ENCODE results near the gene SPAG7. TPM values are rescaled to one million over a fixed set of nuclear protein-coding genes. Genes with fewer than 3 reads are reported as not detected.

Gene SPAG7
- total RNA-seq, 1 experiment from 2014 or later: 43.4 TPM

DNA sequence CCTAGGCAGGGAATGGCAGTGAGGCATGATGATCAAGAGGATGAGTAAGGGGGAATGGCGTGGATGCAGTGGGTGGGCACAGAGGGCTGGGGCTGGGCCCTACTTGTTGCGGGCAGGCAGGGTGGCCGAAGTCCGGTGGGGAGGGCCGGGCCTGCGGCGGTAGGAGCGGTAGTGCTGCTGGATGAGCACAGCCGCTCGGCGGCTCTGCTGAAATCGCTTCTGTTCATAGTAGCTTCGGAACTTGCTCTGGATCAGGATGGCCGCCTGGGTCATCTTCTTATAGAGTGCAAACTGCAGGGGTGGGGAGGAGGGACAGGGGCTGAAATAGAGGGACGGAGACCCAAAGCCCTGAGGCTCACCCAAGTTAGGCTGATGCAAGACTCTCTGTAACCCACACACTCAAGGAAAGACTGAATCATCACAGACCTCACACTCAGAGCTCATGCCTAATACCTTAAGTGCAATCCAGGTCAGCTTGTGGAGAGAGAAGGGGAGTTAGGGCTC lies 1.5 kb upstream of the SPAG7 start:
- DNase-seq (ENCODE audit: low read depth, low spot score): peak; percentile 86
- intact Hi-C loops (cut with micrococcal nuclease; ENCODE audit: unreplicated experiment) (no loop called here), in situ Hi-C loops (cut with HindIII; ENCODE audit: low pct_unique_long_range_greater_than_20kb, low sequenced_read_pairs) (no loop called here)
- H3K27me3 ChIP-seq (ENCODE audit: control insufficient read depth, insufficient read depth, low read length): no peaks in the 10 kb centered on the region
- H3K4me3 ChIP-seq (ENCODE audit: low read depth in 2 of 2, low read length in 2 of 2): peak overlapping the region; percentile 66 to 79
- no peak for ATAC-seq
- H3K27ac ChIP-seq (ENCODE audit: low read length): peak overlapping the region; percentile 97
- POLR2A ChIA-PET: no interaction called here
- H3K4me1 ChIP-seq (ENCODE audit: control insufficient read depth, insufficient read depth, low read length): peaks cover 15% of the 10 kb centered on the region
- no peaks in the 10 kb centered on the region for H3K9me3 ChIP-seq (ENCODE audit: control insufficient read depth, insufficient read depth, low read depth, low read length)
- no peaks in the 10 kb centered on the region for H3K36me3 ChIP-seq (ENCODE audit: control insufficient read depth, insufficient read depth, low read length)
- BruUV-seq (replicated peaks): no TSS peak
- CTCF ChIA-PET: no interaction called here
- TF ChIP-seq POLR2AphosphoS5 (IDR thresholded peaks at IDR 0.05; ENCODE audit: low read depth, low read length) (no peak), SIN3A (IDR thresholded peaks at IDR 0.05; ENCODE audit: borderline replicate concordance, insufficient read depth, low read depth, low read length) (no peak), TCF7L2 (IDR thresholded peaks at IDR 0.05; ENCODE audit: low read depth, low read length) (no peak)
- TF ChIP-seq, protein P1, sequence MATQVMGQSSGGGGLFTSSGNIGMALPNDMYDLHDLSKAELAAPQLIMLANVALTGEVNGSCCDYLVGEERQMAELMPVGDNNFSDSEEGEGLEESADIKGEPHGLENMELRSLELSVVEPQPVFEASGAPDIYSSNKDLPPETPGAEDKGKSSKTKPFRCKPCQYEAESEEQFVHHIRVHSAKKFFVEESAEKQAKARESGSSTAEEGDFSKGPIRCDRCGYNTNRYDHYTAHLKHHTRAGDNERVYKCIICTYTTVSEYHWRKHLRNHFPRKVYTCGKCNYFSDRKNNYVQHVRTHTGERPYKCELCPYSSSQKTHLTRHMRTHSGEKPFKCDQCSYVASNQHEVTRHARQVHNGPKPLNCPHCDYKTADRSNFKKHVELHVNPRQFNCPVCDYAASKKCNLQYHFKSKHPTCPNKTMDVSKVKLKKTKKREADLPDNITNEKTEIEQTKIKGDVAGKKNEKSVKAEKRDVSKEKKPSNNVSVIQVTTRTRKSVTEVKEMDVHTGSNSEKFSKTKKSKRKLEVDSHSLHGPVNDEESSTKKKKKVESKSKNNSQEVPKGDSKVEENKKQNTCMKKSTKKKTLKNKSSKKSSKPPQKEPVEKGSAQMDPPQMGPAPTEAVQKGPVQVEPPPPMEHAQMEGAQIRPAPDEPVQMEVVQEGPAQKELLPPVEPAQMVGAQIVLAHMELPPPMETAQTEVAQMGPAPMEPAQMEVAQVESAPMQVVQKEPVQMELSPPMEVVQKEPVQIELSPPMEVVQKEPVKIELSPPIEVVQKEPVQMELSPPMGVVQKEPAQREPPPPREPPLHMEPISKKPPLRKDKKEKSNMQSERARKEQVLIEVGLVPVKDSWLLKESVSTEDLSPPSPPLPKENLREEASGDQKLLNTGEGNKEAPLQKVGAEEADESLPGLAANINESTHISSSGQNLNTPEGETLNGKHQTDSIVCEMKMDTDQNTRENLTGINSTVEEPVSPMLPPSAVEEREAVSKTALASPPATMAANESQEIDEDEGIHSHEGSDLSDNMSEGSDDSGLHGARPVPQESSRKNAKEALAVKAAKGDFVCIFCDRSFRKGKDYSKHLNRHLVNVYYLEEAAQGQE (IDR thresholded peaks at IDR 0.05; ENCODE audit: insufficient read depth in 1 of 2, low read depth in 2 of 2, low read length in 1 of 2): no peak
- TF ChIP-seq, protein P2, sequence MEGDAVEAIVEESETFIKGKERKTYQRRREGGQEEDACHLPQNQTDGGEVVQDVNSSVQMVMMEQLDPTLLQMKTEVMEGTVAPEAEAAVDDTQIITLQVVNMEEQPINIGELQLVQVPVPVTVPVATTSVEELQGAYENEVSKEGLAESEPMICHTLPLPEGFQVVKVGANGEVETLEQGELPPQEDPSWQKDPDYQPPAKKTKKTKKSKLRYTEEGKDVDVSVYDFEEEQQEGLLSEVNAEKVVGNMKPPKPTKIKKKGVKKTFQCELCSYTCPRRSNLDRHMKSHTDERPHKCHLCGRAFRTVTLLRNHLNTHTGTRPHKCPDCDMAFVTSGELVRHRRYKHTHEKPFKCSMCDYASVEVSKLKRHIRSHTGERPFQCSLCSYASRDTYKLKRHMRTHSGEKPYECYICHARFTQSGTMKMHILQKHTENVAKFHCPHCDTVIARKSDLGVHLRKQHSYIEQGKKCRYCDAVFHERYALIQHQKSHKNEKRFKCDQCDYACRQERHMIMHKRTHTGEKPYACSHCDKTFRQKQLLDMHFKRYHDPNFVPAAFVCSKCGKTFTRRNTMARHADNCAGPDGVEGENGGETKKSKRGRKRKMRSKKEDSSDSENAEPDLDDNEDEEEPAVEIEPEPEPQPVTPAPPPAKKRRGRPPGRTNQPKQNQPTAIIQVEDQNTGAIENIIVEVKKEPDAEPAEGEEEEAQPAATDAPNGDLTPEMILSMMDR (IDR thresholded peaks at IDR 0.05): no peak

DNA sequence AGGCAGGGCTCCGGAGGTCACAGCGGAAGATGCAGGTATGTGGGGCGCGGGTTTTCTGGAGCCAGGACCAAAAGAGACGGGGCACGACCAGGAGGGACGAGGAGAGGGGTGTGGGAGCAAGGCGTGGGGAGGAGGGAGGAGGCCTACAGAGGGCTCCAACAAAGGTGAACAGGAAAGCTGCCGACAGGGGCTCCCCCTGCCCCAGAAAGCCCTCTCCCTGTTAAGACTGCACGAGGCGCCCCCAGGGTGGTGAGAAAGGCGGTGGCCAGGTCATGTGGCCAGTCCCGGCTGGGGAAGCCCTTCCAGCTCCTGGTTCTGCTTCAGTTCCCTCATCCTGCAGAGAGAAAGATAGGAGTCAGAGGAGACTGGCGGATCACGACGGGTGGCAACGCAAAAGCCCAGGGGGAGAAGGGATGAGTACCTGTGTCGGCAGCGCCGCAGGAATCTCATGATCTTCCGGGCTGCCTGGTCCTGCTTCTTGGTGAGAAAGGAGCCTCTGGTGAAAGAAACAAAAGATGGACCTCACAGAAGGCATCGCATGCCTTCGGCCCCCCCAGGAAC lies 949 bp upstream of the SPAG7 start:
- Histone ChIP-seq H3K4me1 (ENCODE audit: control insufficient read depth, insufficient read depth, low read length) (peaks cover 15% of the 10 kb centered on the region), H3K9me3 (ENCODE audit: control insufficient read depth, insufficient read depth, low read depth, low read length) (no peaks in the 10 kb centered on the region), H3K4me3 (ENCODE audit: low read depth in 2 of 2, low read length in 2 of 2) (peak overlapping the region; percentile 66 to 79), H3K36me3 (ENCODE audit: control insufficient read depth, insufficient read depth, low read length) (no peaks in the 10 kb centered on the region), H3K27ac (ENCODE audit: low read length) (peak overlapping the region; percentile 97), H3K27me3 (ENCODE audit: control insufficient read depth, insufficient read depth, low read length) (no peaks in the 10 kb centered on the region)
- no TSS peak for BruUV-seq (replicated peaks)
- TF ChIP-seq, protein P2 (IDR thresholded peaks at IDR 0.05): no peak
- TF ChIP-seq POLR2AphosphoS5 (IDR thresholded peaks at IDR 0.05; ENCODE audit: low read depth, low read length): 0 out of 2 replicates have a peak, but pooled peaks have one; percentile 2
- ChIA-PET CTCF (no interaction called here), POLR2A (no interaction called here)
- no peak for DNase-seq (ENCODE audit: low read depth, low spot score)
- ATAC-seq: no peak
- in situ Hi-C loops (cut with HindIII; ENCODE audit: low pct_unique_long_range_greater_than_20kb, low sequenced_read_pairs): no loop called here
- intact Hi-C loops (cut with micrococcal nuclease; ENCODE audit: unreplicated experiment): no loop called here

Measured in Panc1 (cell line).